Jurkat, Clone E6-1 (cell line): ENCODE results near the gene SYTL2.
A peak's percentile ranks its signal among the peaks of the same experiment; 100 is the strongest.
"Not testable (repeated sequence)": the region's sequence is repeated elsewhere in the genome, so short reads cannot be mapped to it uniquely, and the experiment has no call there.

ENCODE experiments used
- DNase-seq: peaks from one replicate; pipeline ENCODE4 v3.0.0-alpha.2; 2011; ENCODE audit warnings: low read depth, low spot score
- H3K4me3 ChIP-seq: 2 replicates; pipeline ENCODE4 v1.5.1; 2011; ENCODE audit warnings: mild to moderate bottlenecking, low read length, control low read depth, moderate library complexity

The SYTL2 gene

DNA sequence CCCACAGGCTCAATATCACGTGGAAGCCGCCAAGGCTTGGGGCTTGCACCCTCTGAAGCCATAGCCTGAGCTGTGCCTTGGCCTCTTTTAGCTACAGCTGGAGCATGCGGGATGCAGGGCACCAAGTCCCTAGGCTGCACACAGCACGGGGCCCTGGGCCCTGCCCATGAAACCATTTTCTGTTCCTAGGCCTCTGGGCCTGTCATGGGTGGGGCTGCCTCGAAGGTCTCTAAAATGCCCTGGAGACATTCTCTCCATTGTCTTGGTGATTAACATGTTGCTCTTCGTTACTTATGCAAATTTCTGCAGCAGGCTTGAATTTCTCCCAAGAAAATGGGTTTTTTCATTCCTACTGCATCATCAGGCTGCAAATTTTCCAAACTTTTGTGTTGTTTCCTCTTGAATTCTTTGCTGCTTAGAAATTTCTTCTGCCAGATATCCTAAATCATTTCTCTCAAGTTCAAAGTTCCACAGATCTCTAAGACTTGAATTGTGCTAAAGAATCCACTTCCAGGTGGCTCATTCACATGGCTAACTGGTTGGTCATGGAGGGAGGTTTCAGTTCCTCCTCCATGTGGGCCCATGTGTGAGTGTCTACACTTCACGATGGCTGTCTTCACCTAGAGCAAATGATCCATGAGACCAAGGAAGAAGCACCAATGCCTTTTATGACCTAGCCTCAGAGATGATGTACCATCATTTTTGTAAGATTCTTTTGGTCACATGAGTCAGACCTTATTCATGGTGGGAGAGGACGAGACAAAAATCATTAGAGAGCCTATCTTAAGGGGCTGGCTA, 138.6 kb downstream of the SYTL2 start:
- H3K4me3 ChIP-seq = no peak overlapping the region
- no peak for DNase-seq

DNA sequence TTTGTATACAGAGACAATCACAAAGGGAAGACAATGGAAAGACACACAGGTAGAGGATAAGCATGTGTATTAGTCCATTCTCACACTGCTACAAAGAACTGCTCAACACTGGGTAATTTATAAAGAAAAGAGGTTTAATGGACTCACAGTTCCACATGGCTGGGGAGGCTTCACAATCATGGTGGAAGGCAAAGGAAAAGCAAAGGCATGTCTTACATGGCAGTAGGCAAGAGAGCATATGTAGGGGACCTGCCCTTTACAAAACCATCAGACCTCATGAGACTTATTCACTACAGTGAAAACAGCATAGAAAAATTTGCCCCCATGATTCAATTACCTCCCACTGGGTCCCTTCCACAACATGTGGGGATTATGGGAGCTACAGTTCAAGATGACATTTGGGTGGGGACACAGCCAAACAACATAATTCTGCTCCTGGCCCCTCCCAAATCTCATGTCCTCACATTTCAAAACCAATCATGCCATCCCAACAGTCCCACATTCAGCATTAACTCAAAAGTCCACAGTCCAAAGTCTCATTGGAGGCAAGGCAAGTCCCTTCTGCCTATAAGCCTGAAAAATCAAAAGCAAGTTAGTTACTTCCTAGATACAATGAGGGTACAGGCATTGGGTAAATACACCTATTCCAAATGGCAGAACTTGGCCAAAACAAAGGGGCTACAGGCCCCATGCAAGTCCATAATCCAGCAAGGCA, 139.8 kb downstream of the SYTL2 start:
- not testable (repeated sequence) for H3K4me3 ChIP-seq, DNase-seq

DNA sequence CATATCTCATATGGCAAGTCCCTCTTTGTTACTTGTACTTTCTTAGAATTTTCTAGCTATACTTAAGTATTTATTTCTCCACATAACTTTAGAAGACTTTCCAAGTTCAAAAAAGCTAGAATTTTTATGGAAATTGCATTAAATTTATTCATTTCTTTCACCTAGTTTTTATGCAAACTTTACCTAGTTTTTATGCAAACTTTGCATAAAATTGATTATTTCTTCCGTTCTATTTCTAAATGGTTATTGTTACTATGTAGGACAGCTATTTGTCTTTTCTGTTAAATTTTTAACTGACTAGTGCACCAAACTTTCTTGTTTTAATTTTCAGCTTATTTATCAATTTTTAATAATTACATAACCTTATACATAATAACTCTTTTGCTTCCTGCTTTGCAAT, 142.8 kb downstream of the SYTL2 start:
- H3K4me3 ChIP-seq = no peak overlapping the region
- no peak for DNase-seq

DNA sequence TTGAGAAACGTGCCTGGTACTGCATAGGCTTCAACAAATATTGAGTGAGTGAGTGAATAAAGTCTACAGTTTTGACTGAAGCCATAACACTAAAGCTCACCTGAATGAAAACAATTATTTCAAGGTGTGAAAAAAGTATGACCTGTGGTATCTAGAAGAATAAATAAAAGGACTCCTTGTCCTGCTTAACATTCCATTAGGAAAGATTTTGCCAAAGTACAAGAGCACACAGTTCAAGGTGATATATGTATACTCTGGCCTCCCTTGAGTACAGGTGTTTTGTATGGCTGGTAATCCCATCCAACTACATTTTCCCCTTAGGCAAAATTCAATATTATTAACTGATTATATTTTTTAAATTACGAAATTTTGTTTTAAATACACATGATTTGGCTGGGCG, 144.3 kb downstream of the SYTL2 start:
- no peak for DNase-seq
- no peak overlapping the region for H3K4me3 ChIP-seq

DNA sequence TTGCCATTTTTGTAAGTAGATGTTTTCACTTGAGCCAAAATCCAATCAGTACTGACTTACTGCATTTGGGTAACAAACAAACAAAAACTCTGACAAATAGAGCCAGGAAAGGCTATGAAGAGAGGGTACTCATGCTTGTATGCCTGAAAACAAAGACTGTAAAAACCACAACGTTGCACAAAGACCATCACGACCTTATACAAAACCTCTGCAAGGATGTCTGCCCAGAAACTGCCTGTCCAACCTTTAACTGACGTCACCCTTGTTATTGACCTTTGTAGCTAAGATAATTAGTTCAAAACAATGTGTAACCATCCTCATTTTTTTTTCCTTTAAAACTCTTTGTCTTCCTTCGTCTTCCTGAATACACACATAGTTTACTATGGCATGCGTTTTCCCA, 145.2 kb downstream of the SYTL2 start:
- no peak overlapping the region for H3K4me3 ChIP-seq
- DNase-seq = no peak

DNA sequence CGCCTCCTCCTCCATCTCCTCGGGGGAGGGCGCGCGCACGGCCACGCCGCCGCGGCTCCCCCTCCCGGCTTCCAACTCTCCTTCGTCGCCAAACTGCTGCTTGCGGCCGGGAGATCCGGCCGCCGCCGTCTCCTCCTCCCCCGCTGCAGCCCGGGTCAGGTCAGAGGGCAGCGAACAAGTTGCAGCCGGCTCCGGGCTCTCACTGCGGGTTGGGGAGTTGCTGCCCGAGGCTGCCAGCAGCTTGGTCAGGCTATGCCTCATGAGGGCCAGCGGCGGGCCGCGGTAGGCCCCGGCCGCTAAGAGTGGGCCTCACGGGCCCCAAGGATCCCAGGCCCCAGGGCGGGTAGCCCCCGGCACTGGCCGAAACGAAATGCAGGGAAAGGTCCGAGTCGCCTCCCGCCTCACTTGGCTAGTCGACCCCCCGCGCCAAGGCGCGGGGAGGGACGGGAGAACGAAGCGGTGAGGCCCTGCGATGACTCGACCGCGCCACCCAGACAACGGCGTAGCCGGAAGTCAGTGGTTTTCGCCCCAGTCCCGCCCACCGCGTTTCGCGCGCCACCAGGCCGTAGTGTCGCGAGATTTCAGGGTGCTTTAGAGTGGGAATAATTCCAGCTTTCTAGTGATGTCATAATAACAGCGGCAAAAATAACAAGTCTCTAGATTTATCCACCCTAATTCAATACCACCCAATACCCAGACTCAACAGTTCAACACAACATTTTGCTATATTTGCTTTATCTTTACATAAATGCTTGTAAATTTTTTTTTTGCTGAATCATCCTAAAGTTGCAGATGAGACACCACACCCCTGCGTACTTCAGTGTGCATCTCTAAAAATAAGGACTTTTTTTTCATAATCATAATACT, 146.1 kb downstream of the SYTL2 start, which contains the start of gene CREBZF:
CREBZF (minus strand) TSS at position 515 of the 867 bp plus-strand sequence; CDS start at position 261, 254 bp downstream.
- H3K4me3 ChIP-seq = peak within 1 kb of the TSS; percentile 86
- DNase-seq = peak; percentile 89

DNA sequence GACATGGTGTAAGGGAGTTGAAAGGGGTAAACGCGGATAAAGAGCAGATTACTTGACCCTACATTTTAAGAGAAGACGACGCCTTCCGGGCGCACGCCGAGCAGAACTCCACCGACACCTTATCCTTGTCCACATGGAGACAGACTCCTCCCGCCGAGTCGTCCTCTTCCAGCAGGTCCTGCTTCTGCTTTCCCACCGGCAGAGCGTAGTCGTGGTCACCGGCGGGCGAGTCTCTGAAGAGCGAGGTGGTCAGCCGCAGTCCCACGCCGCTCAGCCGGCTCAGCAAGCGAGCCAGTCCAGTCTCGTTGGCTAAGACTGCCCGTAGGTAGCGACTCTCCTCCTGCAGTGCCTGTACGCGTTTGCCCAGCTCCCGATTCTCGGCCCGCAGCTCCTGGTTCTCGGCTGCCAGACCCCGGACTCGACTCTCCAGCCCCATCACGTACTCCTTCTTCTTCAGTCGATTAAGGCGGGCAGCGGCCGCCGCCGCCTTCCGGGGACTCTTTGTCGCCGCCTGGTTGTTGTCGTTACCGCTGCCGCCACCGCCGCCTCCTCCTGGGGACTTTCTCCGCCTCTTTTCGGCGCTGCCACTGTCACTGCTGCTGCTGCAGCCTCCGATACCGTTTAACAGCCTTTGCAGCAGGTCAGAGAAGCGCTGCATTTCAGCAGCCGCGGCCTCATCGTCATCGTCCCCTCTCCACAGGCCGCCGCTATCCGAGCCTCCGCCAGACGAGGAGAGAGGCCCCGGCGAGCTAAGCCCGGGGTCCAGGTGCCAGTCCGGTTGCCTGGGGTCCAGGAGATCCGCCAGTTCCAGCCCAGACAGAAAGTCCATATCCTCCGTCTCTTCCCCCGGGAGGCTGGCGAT, 147.0 kb downstream of the SYTL2 start:
- peak overlapping the region; percentile 86 for H3K4me3 ChIP-seq
- peak; percentile 65 for DNase-seq

DNA sequence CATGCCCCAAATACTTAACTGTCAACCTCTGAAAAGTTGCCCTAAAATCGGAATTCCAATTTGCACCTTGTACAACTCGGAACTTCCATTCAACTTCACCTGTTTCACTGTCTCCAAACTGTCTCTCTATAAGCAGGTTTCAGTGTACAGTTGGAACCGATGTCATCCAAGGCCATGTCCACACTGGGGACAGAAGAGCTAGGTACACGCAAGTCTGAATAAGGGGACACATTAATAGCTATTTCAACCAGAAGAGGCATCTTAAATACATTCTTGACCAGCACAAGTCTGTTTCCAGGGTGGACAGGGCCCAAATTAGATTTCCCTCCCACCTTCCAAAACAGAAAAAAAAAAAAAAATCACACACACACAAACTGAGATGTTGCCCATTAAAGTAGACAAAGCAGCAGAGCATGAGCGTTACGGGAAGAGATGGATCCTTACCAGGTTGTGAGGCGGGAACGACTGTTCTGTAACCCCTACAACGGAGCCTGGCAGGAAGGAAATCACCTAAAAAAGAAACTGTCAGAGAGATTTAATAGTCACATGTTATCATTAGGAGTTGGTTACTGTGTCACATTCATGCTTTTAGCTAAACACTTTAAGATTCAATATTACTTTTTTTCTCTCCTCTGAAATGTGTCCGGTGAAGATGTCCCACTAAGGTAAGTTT, 147.7 kb downstream of the SYTL2 start:
- DNase-seq = no peak
- peak overlapping the region; percentile 86 for H3K4me3 ChIP-seq

DNA sequence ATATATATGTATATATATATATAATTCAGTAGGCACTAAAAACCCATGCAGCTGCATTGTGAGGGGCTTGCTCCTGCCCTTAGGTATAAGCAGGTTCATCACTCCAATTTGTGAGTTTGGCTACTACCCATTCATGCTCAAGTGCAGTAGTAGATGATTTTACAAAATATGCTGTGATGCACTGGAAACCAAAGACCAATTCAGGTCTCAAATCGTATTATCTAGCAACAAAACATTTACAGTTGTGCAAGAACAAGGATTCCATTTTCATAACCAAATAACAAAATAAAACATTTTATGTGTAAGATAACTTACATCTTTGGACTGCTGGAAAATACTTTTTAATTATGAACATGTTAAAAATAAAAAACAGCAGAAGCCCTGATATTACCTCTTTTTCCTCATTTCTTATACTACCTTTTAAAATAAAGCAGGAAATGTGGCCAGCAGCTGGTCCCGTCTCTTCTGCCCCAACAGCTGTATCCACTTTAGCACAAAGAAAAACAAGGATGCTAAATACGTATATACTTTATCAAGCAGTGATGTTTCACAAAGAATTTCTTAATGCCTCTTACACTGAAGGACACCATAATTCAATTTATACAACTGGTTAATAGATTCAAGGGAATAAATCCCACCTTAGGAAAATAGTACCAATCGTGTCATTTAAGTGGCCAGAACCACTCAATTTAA, 148.8 kb downstream of the SYTL2 start:
- DNase-seq = no peak
- H3K4me3 ChIP-seq = no peak overlapping the region

DNA sequence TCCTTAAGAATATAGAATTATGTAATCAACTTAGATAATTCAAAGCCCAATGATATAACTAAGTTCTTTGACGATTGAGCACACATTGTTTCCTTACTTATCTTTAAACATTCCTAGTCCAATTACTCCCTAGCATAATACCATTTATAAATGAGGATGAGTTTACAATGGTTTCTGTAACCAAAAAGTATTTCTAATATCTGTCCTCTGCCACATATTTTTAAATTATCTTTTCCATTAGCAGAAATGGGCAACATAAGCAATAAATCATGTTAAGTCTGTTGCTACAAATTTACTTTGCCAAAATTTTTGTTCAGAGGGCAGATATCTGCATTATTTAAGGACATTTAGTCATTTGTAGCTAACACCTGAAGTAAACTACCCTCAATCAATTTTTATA, 152.8 kb downstream of the SYTL2 start:
- no peak for DNase-seq

DNA sequence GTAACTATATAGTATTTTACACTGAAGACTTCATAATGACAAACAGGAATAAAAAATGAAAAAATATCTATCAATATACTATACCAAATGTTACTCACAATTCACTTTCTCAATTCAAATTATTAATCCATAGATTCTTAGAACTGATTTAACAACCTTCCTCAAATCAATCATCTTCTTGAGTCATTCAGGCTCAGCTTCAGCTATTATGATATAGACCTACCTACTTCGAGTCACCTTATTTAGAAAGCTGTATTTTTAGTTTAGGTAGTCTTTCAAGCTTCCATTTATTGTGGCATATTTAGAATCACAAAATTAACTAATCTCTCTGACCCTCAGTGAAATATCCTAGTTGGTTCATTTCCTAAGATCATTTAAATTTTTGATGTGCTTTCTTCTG, 154.2 kb downstream of the SYTL2 start:
- DNase-seq = no peak
- H3K4me3 ChIP-seq = no peak overlapping the region

More for the DNA sequence above, 152.8 kb downstream of the SYTL2 start:
- no peak overlapping the region for H3K4me3 ChIP-seq

DNA sequence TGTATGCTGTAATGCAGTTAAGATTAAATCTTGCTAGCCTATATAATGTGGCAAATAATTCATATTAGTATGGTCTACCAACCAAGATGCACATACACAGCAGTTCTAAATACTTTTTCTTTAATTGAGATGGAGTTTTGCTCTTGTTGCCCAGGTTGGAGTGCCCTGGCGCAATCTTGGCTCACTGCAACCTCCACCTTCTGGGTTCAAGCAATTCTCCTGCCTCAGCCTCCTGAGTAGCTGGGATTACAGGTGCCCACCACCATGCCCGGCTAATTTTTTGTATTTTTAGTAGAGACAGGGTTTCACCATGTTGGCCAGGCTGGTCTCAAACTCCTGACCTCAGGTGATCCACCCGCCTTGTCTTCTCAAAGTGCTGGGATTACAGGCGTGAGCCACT, 156.6 kb downstream of the SYTL2 start:
- H3K4me3 ChIP-seq, DNase-seq: not testable (repeated sequence)

DNA sequence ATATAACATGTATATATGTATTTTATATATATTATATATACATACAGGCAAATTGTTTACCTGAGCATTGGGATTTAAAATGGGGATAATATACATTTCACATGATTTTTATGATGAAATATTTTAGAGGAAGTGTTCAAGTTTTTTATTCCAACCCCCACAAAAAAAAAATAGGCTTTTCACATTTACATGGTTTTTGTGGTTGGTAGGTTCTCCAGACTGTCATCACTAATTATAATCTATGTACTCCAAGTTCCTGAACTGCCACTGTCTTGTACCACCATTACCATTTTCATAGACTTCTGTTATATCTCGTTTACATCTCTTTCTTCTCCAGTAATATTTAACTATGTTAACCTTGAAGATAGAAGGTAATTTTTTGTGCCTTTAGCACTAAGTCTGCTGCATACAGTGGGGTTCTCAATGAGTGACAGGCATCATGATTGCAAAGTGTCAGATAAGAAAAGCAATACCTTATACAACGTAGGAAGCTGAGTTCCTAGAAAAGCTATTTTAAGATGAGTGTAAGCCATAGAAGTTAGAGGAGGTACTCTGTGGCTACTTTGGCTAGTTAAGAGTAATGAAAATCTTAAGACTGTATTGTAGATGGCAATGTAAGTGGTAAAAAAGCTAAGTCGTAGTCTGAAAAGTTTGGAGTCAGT, 158.0 kb downstream of the SYTL2 start:
- no peak overlapping the region for H3K4me3 ChIP-seq
- no peak for DNase-seq

DNA sequence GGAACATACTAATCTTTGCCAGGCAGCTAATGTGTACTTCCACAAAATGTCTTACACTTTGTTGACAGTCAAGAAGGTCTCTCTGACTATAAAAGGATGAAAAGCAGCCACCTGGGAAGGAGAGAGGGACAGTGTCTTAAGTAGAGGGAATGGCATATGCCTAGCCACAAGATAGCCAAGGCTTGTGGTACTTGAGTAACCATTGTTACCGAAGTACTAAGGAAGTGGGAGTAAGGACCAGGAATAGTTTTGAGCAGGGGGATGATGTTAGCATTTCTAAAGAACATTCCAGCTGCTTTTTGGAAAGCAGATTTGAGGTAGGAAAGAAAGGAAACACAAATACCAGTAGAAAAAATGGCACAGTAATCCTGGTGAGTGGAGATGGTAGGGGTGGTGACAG, 159.8 kb downstream of the SYTL2 start:
- no peak overlapping the region for H3K4me3 ChIP-seq

DNA sequence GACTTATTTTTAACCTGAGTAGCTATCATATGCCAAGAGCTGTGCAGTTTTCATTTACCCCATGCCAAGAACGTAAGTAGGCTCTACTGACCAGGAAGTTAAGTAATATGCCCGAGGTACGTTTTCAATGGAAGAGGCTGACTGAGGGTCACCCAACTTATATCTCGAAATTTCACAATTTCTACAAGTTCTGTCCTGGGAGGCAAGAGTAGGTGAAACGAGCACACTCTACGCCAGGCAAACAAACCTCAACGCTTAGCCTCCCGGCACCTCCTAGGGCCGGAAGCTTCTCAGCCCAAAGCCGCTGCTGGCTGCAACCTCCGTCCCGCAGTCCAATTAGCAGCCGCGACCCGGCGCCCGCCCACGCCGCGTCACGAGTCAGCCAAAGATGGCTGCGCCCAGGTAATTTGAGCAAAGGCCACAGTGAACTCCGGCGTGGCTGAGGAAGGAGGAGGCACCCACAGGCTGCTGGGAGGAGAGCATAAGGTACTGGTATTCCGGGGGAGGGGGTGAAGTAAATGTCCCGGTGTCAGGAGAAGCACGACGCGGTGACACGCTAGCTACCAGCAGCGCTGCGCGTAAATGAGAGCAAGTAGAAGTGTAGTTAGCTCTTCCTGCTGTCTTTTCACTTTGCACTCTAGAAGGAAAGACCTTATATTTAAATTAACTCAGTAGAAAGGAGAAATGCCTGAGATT, 163.2 kb downstream of the SYTL2 start, which contains the start of gene TMEM126A:
TMEM126A (plus strand) TSS at position 364 of the 696 bp plus-strand sequence. CDS start 2,289 bp downstream, outside the sequence.
- peak within 1 kb of the TSS; percentile 86 for H3K4me3 ChIP-seq
- peak; percentile 82 for DNase-seq

More for the DNA sequence above, 159.8 kb downstream of the SYTL2 start:
- no peak for DNase-seq

DNA sequence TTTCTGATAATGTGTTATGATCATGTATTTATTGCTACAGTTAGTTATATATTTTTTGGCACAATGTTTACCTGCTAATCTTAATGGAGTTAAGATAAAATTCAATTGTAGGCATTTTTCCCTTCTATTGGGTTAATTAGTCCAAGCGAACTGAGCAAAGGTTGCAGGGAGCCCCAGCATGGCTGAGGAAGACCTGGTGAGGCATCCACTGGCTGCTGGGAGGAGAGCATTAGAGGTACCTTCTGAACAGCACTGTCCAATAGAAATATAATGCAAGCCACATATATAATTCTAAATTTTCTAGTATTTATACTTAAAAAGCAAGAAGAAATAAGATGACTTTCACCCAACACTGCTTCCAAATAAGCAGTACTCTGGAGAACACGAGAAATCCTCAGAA, 163.9 kb downstream of the SYTL2 start:
- H3K4me3 ChIP-seq = peak overlapping the region; percentile 86
- DNase-seq = no peak
